NCI-H82 (cell line): Measurements from ENCODE around the gene RTRAF.

ENCODE experiments used
- DNase-seq: peaks from one replicate; lab custom pipeline; 2025; lab: John Stamatoyannopoulos, UW

RTRAF gene

GRCh38 chr14:52051251-52051650 lies 61.9 kb downstream of the RTRAF start:
- no peak for DNase-seq

GRCh38 chr14:52051871-52052270 lies 62.5 kb downstream of the RTRAF start:
- DNase-seq, result no peak

- no peak for DNase-seq
Measured at GRCh38 chr14:52052288-52052943, 63.1 kb downstream of the RTRAF start.

GRCh38 chr14:52053044-52053443 lies 63.7 kb downstream of the RTRAF start:
- DNase-seq, result no peak

- DNase-seq, result no peak
Measured at GRCh38 chr14:52054678-52055077, 65.3 kb downstream of the RTRAF start.

- no peak for DNase-seq
Measured at GRCh38 chr14:52055167-52055566, 65.8 kb downstream of the RTRAF start.

GRCh38 chr14:52058341-52058740 lies 69.0 kb downstream of the RTRAF start:
- no peak for DNase-seq

- DNase-seq, result no peak
Measured at GRCh38 chr14:52059649-52060048, 70.3 kb downstream of the RTRAF start.

- DNase-seq, result no peak
Measured at GRCh38 chr14:52060080-52060479, 70.7 kb downstream of the RTRAF start.
